GM23338 (cell line): ENCODE data around the gene ACSM6. TPM values are rescaled to one million over a fixed set of nuclear protein-coding genes. Genes with fewer than 3 reads are reported as not detected.

Experiments used
- ATAC-seq: fragments of 200-7000 bp; cut with Tn5 transposase; 3 replicates; pipeline ENCODE4 v1.9.1; 2020
- DNase-seq: peaks from one replicate; pipeline ENCODE4 v3.0.0-alpha.2; 2015; ENCODE audit warnings: low spot score
- H2AFZ ChIP-seq: fragments of 200-600 bp; sonication (generic); 2 replicates; pipeline ENCODE4 v1.8.0; 2016; ENCODE audit warnings: antibody characterized with exemption, mild to moderate bottlenecking, moderate library complexity
- H3F3A ChIP-seq: fragments of 200-600 bp; sonication (generic); replicated peaks from 2 replicates; pipeline ENCODE4 v1.8.0; 2017; ENCODE audit warnings: antibody characterized with exemption, mixed run types, low read depth
- H3K27ac ChIP-seq: fragments of 200-600 bp; sonication (generic); 2 replicates; pipeline ENCODE4 v1.6.1; 2016; ENCODE audit warnings: low read depth
- H3K27me3 ChIP-seq: fragments of 200-600 bp; sonication (generic); 2 replicates; pipeline ENCODE4 v1.8.0; 2016; ENCODE audit warnings: mild to moderate bottlenecking, mixed run types, moderate library complexity; ENCODE audit not compliant: insufficient read depth
- H3K36me3 ChIP-seq: fragments of 200-600 bp; sonication (generic); 2 replicates; pipeline ENCODE4 v1.8.0; 2016; ENCODE audit warnings: mild to moderate bottlenecking; ENCODE audit not compliant: insufficient read depth
- H3K4me1 ChIP-seq: fragments of 200-600 bp; sonication (generic); 2 replicates; pipeline ENCODE4 v1.8.0; 2016; ENCODE audit warnings: mild to moderate bottlenecking, moderate library complexity; ENCODE audit not compliant: insufficient read depth
- H3K4me2 ChIP-seq: fragments of 200-600 bp; sonication (generic); 2 replicates; pipeline ENCODE4 v1.7.1; 2017; ENCODE audit warnings: mixed run types
- H3K4me3 ChIP-seq: fragments of 200-600 bp; sonication (generic); 2 replicates; pipeline ENCODE4 v1.6.1; 2016; ENCODE audit warnings: mixed run types
- H3K79me2 ChIP-seq: fragments of 200-600 bp; sonication (generic); replicated peaks from 2 replicates; pipeline ENCODE4 v1.8.0; 2017; ENCODE audit warnings: mild to moderate bottlenecking; ENCODE audit not compliant: insufficient read depth
- H3K9me2 ChIP-seq: fragments of 200-600 bp; sonication (generic); 2 replicates; pipeline ENCODE4 v1.8.0; 2017; ENCODE audit not compliant: insufficient read depth
- H4K20me1 ChIP-seq: fragments of 200-600 bp; sonication (generic); replicated peaks from 2 replicates; pipeline ENCODE4 v1.8.0; 2017; ENCODE audit warnings: mild to moderate bottlenecking; ENCODE audit not compliant: insufficient read depth
- H3K27ac Mint-ChIP-seq: 2 replicates; pipeline ENCODE4 v1.8.0; 2020; ENCODE audit warnings: inconsistent platforms, mild to moderate bottlenecking, moderate library complexity, mixed read lengths
- H3K27me3 Mint-ChIP-seq: 3 replicates; pipeline ENCODE4 v1.8.0; 2022; ENCODE audit warnings: low read depth, mild to moderate bottlenecking, moderate library complexity, mixed read lengths, inconsistent platforms; ENCODE audit not compliant: insufficient read depth, poor library complexity
- H3K36me3 Mint-ChIP-seq: 3 replicates; pipeline ENCODE4 v1.8.0; 2021; ENCODE audit warnings: low read depth, mild to moderate bottlenecking, inconsistent platforms, moderate library complexity, mixed read lengths
- H3K4me1 Mint-ChIP-seq: 3 replicates; pipeline ENCODE4 v1.8.0; 2020; ENCODE audit warnings: mild to moderate bottlenecking, inconsistent platforms, mixed read lengths
- H3K4me3 Mint-ChIP-seq: 3 replicates; pipeline ENCODE4 v1.8.0; 2021; ENCODE audit warnings: moderate library complexity, mild to moderate bottlenecking, inconsistent platforms, mixed read lengths
- H3K9me3 Mint-ChIP-seq: 3 replicates; pipeline ENCODE4 v1.8.0; 2020; ENCODE audit warnings: moderate library complexity, mild to moderate bottlenecking, inconsistent platforms, mixed read lengths
- CREB1 ChIP-seq: fragments of 250-450 bp; sonication (Bioruptor Pico); IDR thresholded peaks from 2 replicates; pipeline ENCODE4 v1.5.0; 2020; ENCODE audit warnings: low read depth, mild to moderate bottlenecking, moderate library complexity
- ETS1 ChIP-seq: IDR thresholded peaks from 2 replicates; pipeline ENCODE4 v1.6.1; 2016; ENCODE audit warnings: antibody characterized with exemption
- EZH2 ChIP-seq: fragments of 200-600 bp; sonication (generic); IDR thresholded peaks from one replicate; pipeline ENCODE4 v1.8.0; 2017; ENCODE audit warnings: antibody characterized with exemption, mild to moderate bottlenecking, low read depth; ENCODE audit not compliant: unreplicated experiment
- EZH2phosphoT487 ChIP-seq: fragments of 200-600 bp; sonication (generic); IDR thresholded peaks from one replicate; pipeline ENCODE4 v1.8.1; 2018; ENCODE audit warnings: antibody characterized with exemption; ENCODE audit not compliant: unreplicated experiment
- JUNB ChIP-seq: IDR thresholded peaks from one replicate; pipeline ENCODE4 v1.6.1; 2016; ENCODE audit warnings: antibody characterized with exemption; ENCODE audit not compliant: unreplicated experiment
- NANOG ChIP-seq: IDR thresholded peaks from 2 replicates; pipeline ENCODE4 v1.6.1; 2016; ENCODE audit warnings: antibody characterized with exemption, borderline replicate concordance
- POLR2AphosphoS5 ChIP-seq: IDR thresholded peaks from 2 replicates; pipeline ENCODE4 v1.6.1; 2016; ENCODE audit warnings: antibody characterized with exemption, low read depth
- REST ChIP-seq: IDR thresholded peaks from one replicate; pipeline ENCODE4 v1.6.1; 2018; ENCODE audit warnings: antibody characterized with exemption; ENCODE audit not compliant: unreplicated experiment
- STAT1 ChIP-seq: IDR thresholded peaks from one replicate; pipeline ENCODE4 v1.6.1; 2016; ENCODE audit warnings: antibody characterized with exemption; ENCODE audit not compliant: unreplicated experiment
- ZNF114 ChIP-seq: fragments of 250-450 bp; sonication (Bioruptor Pico); IDR thresholded peaks from 2 replicates; pipeline ENCODE4 v1.5.0; 2020; ENCODE audit warnings: mild to moderate bottlenecking, moderate library complexity
- ZNF462 ChIP-seq: fragments of 250-450 bp; sonication (Bioruptor Pico); IDR thresholded peaks from 2 replicates; pipeline ENCODE4 v1.5.0; 2020; ENCODE audit warnings: mild to moderate bottlenecking, moderate library complexity
- polyA plus RNA-seq: library from polyadenylated mRNA; unstranded; fragments of >200 nt; fragmentation: Nextera tagmentation; extraction: Ambion mirVana; gene quantifications from 2 replicates; pipeline ENCODE4 v1.2.1, GENCODE V29; 2016
- total RNA-seq: library from RNA; depleted of rRNA; stranded (reverse); fragments of >200 nt; shearing (Covaris generic); gene quantifications from 2 replicates; pipeline ENCODE4 v1.2.3, GENCODE V29; 2014

The ACSM6 gene
- total and polyA plus RNA-seq, 2 experiments from 2014 or later: 0.65 TPM; not detected in 1

- no peak for TF ChIP-seq ETS1
- TF ChIP-seq REST: no peak
- no peak for TF ChIP-seq CREB1 (CRISPR knock-in tag)
Measured at GRCh38 chr10:95246582-95247051, 52.6 kb downstream of the ACSM6 start (continued).

- Histone ChIP-seq H3K27me3 (no peaks in the 10 kb centered on the region), H3K27ac (peak overlapping the region; percentile 67), H3F3A (0 out of 2 replicates have a peak, but pooled peaks cover 22% of the 10 kb centered on the region), H4K20me1 (no peaks in the 10 kb centered on the region; the same call in 1 of the 2 replicates), H3K36me3 (peaks cover 21% of the 10 kb centered on the region), H3K4me1 (peaks cover 27% of the 10 kb centered on the region), H3K4me3 (no peak overlapping the region), H3K79me2 (peaks cover 9% of the 10 kb centered on the region), H2AFZ (no peak overlapping the region), H3K4me2 (no peak overlapping the region), H3K9me2 (no peaks in the 10 kb centered on the region)
- Mint-ChIP-seq H3K27me3 (peaks cover 6% of the 10 kb centered on the region), H3K27ac (peak overlapping the region; percentile 37; the same call in 1 of the 2 replicates), H3K4me3 (no peak overlapping the region), H3K36me3 (peaks cover 29% of the 10 kb centered on the region), H3K4me1 (peaks cover 34% of the 10 kb centered on the region), H3K9me3 (no peaks in the 10 kb centered on the region)
- ATAC-seq (no peak), DNase-seq (no peak)
- TF ChIP-seq EZH2 (no peak), NANOG (no peak), CREB1 (CRISPR knock-in tag) (no peak), JUNB (no peak), STAT1 (no peak), POLR2AphosphoS5 (no peak), ZNF462 (CRISPR knock-in tag) (no peak), ZNF114 (CRISPR knock-in tag) (no peak), EZH2phosphoT487 (no peak)
Measured at GRCh38 chr10:95247200-95247880, 53.3 kb downstream of the ACSM6 start.
